Astrocyte of the spinal cord (primary cell): ENCODE measurements around the gene NEDD4L.

ENCODE experiments used
- DNase-seq: peaks from one replicate; pipeline ENCODE4 v3.0.0; 2011; ENCODE audit warnings: low read depth, low spot score
- H3K4me3 ChIP-seq: 2 replicates; pipeline ENCODE4 v1.5.1; 2011; ENCODE audit warnings: low read depth, mild to moderate bottlenecking, low read length, moderate library complexity
- in situ Hi-C: cut with HindIII; loops from 2 replicates; pipeline ENCODE4 v1.10.0; 2017; ENCODE audit warnings: low sequenced_read_pairs
- TF ChIP-seq, protein P1 (sequence below): IDR thresholded peaks from 2 replicates; pipeline ENCODE4 v1.5.1; 2012; ENCODE audit warnings: low read depth, mild to moderate bottlenecking, low read length, inconsistent platforms

NEDD4L gene

DNA sequence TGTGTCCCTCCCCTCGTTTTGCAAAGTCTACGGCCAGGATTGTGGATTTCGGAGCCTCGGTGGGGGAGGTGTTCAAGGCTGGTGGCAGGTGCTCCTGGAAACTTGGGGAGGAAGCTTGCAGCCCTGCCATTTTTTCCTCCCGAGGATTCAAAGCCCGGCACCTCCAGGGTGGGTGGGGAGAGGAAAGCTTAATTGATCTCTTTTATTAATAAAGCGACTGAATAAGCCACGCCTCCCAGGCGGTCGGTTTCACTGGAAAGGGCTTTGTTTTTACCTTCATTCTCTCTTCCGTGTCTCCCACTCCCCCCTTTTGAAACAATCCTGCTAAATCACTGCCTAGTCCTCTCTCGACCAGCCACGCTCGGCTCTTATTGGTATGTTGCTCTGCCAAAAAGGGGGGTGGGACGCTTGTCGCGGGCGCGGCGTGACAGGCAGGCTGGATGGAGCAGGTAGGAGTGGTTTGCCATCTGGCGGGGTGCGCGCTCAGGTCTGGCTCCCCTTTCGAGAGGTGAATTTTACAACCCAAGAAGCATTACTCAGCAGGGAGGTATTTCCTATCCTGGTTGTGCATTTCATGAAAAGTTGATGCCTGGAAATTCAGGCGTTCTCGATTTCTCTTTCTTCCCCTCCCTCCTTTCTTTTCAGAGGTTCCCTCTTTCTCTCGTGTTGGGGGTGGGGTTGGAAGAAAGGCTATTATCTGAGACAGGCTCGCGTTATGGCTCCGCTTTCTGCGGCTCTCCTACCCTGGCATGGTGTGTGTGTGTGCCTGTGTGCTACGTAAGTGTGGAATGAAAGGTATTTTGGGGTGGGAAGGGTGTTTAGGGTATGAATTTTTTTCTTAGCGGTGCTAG lies 1.4 kb downstream of the NEDD4L start:
- TF ChIP-seq, protein P1, sequence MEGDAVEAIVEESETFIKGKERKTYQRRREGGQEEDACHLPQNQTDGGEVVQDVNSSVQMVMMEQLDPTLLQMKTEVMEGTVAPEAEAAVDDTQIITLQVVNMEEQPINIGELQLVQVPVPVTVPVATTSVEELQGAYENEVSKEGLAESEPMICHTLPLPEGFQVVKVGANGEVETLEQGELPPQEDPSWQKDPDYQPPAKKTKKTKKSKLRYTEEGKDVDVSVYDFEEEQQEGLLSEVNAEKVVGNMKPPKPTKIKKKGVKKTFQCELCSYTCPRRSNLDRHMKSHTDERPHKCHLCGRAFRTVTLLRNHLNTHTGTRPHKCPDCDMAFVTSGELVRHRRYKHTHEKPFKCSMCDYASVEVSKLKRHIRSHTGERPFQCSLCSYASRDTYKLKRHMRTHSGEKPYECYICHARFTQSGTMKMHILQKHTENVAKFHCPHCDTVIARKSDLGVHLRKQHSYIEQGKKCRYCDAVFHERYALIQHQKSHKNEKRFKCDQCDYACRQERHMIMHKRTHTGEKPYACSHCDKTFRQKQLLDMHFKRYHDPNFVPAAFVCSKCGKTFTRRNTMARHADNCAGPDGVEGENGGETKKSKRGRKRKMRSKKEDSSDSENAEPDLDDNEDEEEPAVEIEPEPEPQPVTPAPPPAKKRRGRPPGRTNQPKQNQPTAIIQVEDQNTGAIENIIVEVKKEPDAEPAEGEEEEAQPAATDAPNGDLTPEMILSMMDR = no peak

DNA sequence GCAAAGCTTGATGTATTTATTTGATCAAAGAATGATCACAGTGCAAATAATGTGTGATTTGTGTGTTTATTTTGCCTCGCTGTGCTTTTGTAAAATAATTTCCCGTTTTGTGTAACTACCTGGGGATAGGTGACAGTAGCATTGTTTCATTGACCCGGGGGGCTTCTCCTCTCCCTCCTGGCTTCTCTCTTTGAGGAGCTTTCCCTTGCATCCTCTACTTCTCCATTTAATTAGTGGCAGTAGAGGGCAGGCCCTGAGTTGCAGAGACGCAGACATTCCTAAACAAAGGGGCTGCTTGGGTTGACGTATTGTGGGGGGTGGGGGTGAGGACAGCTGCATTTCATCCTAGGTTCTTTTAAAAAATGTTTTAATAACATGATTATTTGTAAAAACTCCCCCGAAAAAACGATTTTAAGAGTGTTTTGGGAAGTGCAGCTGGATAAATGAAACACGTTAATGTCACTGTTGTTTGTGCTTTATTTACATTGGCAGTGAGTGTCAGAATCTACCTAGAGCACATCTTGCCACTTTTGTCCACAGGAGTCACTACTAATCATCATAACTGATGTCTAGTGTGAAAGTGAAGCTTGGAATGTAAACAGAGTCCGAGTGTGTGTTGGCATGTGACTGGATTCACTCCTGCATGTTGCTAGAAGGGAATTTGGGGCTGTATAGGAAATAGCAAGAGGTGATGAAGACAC lies 2.2 kb downstream of the NEDD4L start:
- DNase-seq = no peak
- in situ Hi-C loops = no loop called here
- TF ChIP-seq, protein P1 = no peak
- H3K4me3 ChIP-seq = peak overlapping the region; percentile 72

More for the DNA sequence above, 1.4 kb downstream of the NEDD4L start:
- in situ Hi-C loops = no loop called here
- H3K4me3 ChIP-seq = peak overlapping the region; percentile 72
- peak; percentile 26 for DNase-seq

DNA sequence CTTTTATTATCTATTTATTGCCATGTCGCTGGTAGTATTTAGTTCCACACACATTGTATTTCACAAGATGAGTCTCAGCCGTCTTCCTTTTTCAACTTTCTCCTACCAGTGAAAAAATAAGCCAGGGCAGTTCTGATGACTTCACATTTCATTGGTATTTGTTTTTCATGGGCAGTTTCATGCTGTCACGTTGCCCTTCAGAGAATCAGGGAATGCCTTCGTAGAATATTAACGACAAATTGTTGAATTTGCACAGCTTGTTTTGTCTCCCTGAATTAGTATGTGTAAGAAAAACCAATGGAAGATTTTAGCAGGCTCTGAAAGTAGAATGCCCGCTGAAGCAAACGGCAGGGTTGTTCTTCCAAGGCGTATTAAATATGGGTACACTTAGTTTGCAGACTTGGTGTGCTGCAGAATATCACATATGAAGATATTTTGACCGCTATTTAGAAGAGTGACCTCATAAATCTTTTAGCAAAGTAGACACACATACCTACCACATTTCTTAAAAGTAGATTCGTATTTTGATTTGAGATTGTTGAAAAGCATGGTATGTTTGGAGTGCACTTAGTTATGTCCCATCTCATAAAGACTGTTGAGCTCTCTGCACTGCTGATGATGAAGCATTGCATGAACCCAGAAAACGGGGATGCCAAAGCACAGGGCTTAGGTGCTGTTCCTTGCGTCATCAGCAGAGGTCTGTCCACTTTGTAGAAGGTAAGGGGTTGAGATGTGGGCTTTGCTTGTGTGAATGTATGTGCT lies 2.9 kb downstream of the NEDD4L start:
- in situ Hi-C loops = no loop called here

DNA sequence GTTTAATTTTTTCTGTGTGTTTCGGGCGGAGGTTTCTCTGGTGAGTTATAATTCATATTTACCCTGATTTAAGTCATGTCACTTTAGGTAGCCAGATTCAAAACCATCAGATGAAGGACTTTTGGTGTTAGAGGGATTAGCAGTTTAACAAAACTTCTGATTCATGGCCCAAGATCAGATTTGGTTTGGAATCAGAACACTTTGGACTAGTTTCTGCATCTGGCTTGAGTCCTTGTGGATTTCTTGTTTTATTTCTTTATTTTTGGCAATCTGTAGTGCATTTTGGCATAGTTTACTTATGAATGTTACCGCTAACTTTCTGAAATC lies 3.5 kb downstream of the NEDD4L start:
- in situ Hi-C loops = no loop called here

More for the DNA sequence above, 2.9 kb downstream of the NEDD4L start:
- DNase-seq = no peak
- no peak overlapping the region for H3K4me3 ChIP-seq
- TF ChIP-seq, protein P1 = no peak

GRCh38 chr18:58048081-58048642 lies 4.1 kb downstream of the NEDD4L start:
- TF ChIP-seq, protein P1 = no peak
- no peak overlapping the region for H3K4me3 ChIP-seq
- DNase-seq = no peak
- in situ Hi-C loops = no loop called here

More for the DNA sequence above, 3.5 kb downstream of the NEDD4L start:
- TF ChIP-seq, protein P1 = no peak
- H3K4me3 ChIP-seq = no peak overlapping the region
- no peak for DNase-seq
